ENCODE results near the gene GSK3B. TPM values are rescaled to one million over a fixed set of nuclear protein-coding genes. Genes with fewer than 3 reads are reported as not detected.

The GSK3B gene
- total RNA-seq, 3 donors from 2014 or later, result 34.6 to 46.1 (median 42.0) TPM

GRCh38 chr3:119796785-119797184 is 297.5 kb downstream of the GSK3B start:
- Histone ChIP-seq H3K4me3 (no peak overlapping the region), H3K9me3 (no peaks in the 10 kb centered on the region), H3K4me1 (no peaks in the 10 kb centered on the region), H3K36me3 (no peaks in the 10 kb centered on the region), H3K27me3 (no peaks in the 10 kb centered on the region), H3K27ac (no peak overlapping the region)
- intact Hi-C loops (cut with DNase I; ENCODE audit: low total_unique reads), result no loop called here
- no peak for DNase-seq (ENCODE audit: low spot score in 2 of 2)
- TF ChIP-seq POLR2A (IDR thresholded peaks at IDR 0.05) (no peak), POLR2AphosphoS5 (IDR thresholded peaks at IDR 0.05) (no peak), CTCF (IDR thresholded peaks at IDR 0.05) (no peak)

- no peak overlapping the region for H3K4me3 ChIP-seq
- DNase-seq (ENCODE audit: low spot score in 2 of 2), result no peak
- H3K4me1 ChIP-seq, result no peaks in the 10 kb centered on the region
- H3K9me3 ChIP-seq, result no peaks in the 10 kb centered on the region
- H3K36me3 ChIP-seq, result no peaks in the 10 kb centered on the region
- intact Hi-C loops (cut with DNase I; ENCODE audit: low total_unique reads), result no loop called here
- H3K27ac ChIP-seq, result no peak overlapping the region
- TF ChIP-seq POLR2AphosphoS5 (IDR thresholded peaks at IDR 0.05) (no peak), CTCF (IDR thresholded peaks at IDR 0.05) (no peak), POLR2A (IDR thresholded peaks at IDR 0.05) (no peak)
- no peaks in the 10 kb centered on the region for H3K27me3 ChIP-seq
These were observed 297.9 kb downstream of the GSK3B start for GRCh38 chr3:119796368-119796767.

GRCh38 chr3:119795849-119796248 is 298.4 kb downstream of the GSK3B start:
- Histone ChIP-seq H3K27ac (no peak overlapping the region), H3K4me1 (no peaks in the 10 kb centered on the region), H3K4me3 (no peak overlapping the region), H3K27me3 (no peaks in the 10 kb centered on the region), H3K9me3 (no peaks in the 10 kb centered on the region), H3K36me3 (no peaks in the 10 kb centered on the region)
- TF ChIP-seq POLR2A (IDR thresholded peaks at IDR 0.05) (no peak), POLR2AphosphoS5 (IDR thresholded peaks at IDR 0.05) (no peak), CTCF (IDR thresholded peaks at IDR 0.05) (no peak)
- DNase-seq (ENCODE audit: low spot score in 2 of 2), result no peak
- intact Hi-C loops (cut with DNase I; ENCODE audit: low total_unique reads), result no loop called here

- intact Hi-C loops (cut with DNase I; ENCODE audit: low total_unique reads), result no loop called here
- H3K4me3 ChIP-seq, result no peak overlapping the region
- TF ChIP-seq POLR2A (IDR thresholded peaks at IDR 0.05) (no peak), POLR2AphosphoS5 (IDR thresholded peaks at IDR 0.05) (no peak), CTCF (IDR thresholded peaks at IDR 0.05) (no peak)
- no peak overlapping the region for H3K27ac ChIP-seq
- H3K36me3 ChIP-seq, result no peaks in the 10 kb centered on the region
- H3K9me3 ChIP-seq, result no peaks in the 10 kb centered on the region
- no peak for DNase-seq (ENCODE audit: low spot score in 2 of 2)
- no peaks in the 10 kb centered on the region for H3K4me1 ChIP-seq
- H3K27me3 ChIP-seq, result no peaks in the 10 kb centered on the region
These were observed 299.2 kb downstream of the GSK3B start for GRCh38 chr3:119794971-119795612.

GRCh38 chr3:119794401-119794800 is 299.8 kb downstream of the GSK3B start:
- H3K4me3 ChIP-seq, result no peak overlapping the region
- no peaks in the 10 kb centered on the region for H3K36me3 ChIP-seq
- TF ChIP-seq POLR2A (IDR thresholded peaks at IDR 0.05) (no peak), CTCF (IDR thresholded peaks at IDR 0.05) (no peak), POLR2AphosphoS5 (IDR thresholded peaks at IDR 0.05) (no peak)
- no peaks in the 10 kb centered on the region for H3K27me3 ChIP-seq
- no peaks in the 10 kb centered on the region for H3K4me1 ChIP-seq
- no peak overlapping the region for H3K27ac ChIP-seq
- intact Hi-C loops (cut with DNase I; ENCODE audit: low total_unique reads), result no loop called here
- DNase-seq (ENCODE audit: low spot score in 2 of 2), result no peak
- no peaks in the 10 kb centered on the region for H3K9me3 ChIP-seq

All from breast epithelium (tissue), 4 donors.